Colonic mucosa (tissue), 4 donors: ENCODE data around the gene GTPBP1. TPM values are rescaled to one million over a fixed set of nuclear protein-coding genes. Genes with fewer than 3 reads are reported as not detected.

Experiments used
- DNase-seq: peaks from one replicate; pipeline ENCODE4 v3.0.0-alpha.2; 2020
- H3K27ac ChIP-seq: fragments of 200-600 bp; one replicate; pipeline ENCODE4 v1.8.0; 2021
- H3K27me3 ChIP-seq: fragments of 200-600 bp; one replicate; pipeline ENCODE4 v1.8.0; 2021
- H3K36me3 ChIP-seq: fragments of 200-600 bp; one replicate; pipeline ENCODE4 v1.8.0; 2021
- H3K4me1 ChIP-seq: fragments of 200-600 bp; one replicate; pipeline ENCODE4 v1.8.0; 2021; ENCODE audit warnings: mild to moderate bottlenecking
- H3K4me3 ChIP-seq: fragments of 200-600 bp; one replicate; pipeline ENCODE4 v1.8.0; 2021
- H3K9ac ChIP-seq, 2 donors: one replicate each; pipeline ENCODE4 v1.7.0; 2013; ENCODE audit warnings: control low read depth in 2 of 2, low read depth in 2 of 2, low read length in 2 of 2
- H3K9me3 ChIP-seq: fragments of 200-600 bp; one replicate; pipeline ENCODE4 v1.8.0; 2021
- intact Hi-C: fragments of 100-400 bp; cut with DNase I; formaldehyde crosslinking; loops from one replicate; pipeline ENCODE4 v1.14.1; 2022
- total RNA-seq, 2 donors: library from RNA; stranded (reverse); fragmentation: NEBNext Ultra II Directional in 1 of 2; extraction: Animal tissue kit (Norgen Biotek cat#: 25700) in 1 of 2; gene quantifications; one replicate each; pipeline ENCODE4 v1.2.1, GENCODE V29; 2021
- TF ChIP-seq, protein P1 (sequence below): fragments of 200-600 bp; IDR thresholded peaks from one replicate; pipeline ENCODE4 v1.8.0; 2022; ENCODE audit warnings: antibody characterized with exemption, mild to moderate bottlenecking
- donor health status: healthy.
- donor health status: DM: no; HTN: no; CAD: no.
- donor health status: DM: no; HTN: no; CAD: no.

Gene GTPBP1
- total RNA-seq, 2 donors from 2014 or later = 64.6 to 65.6 TPM

DNA sequence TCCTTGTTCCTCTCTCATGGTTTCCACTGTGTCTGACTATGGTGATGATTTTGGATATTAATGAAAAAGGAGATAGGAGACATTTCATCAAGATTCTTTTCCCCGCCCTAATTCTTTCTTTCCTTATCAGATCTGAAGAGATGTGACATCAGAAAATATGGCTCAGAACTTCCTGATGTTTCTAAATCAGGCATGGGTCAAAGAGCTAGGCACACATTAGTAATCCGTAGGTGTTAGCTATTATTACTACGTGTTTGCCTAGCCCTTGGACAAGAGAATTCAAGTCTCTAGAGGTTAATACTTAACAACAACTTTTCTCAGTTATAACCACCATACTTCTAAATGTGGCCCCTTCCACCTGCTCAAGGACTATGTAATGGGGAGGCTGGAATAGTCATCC lies 10.8 kb upstream of the GTPBP1 start:
- H3K4me1 ChIP-seq = peaks cover 17% of the 10 kb centered on the region
- intact Hi-C loops = no loop called here
- no peaks in the 10 kb centered on the region for H3K9me3 ChIP-seq
- TF ChIP-seq, protein P1, sequence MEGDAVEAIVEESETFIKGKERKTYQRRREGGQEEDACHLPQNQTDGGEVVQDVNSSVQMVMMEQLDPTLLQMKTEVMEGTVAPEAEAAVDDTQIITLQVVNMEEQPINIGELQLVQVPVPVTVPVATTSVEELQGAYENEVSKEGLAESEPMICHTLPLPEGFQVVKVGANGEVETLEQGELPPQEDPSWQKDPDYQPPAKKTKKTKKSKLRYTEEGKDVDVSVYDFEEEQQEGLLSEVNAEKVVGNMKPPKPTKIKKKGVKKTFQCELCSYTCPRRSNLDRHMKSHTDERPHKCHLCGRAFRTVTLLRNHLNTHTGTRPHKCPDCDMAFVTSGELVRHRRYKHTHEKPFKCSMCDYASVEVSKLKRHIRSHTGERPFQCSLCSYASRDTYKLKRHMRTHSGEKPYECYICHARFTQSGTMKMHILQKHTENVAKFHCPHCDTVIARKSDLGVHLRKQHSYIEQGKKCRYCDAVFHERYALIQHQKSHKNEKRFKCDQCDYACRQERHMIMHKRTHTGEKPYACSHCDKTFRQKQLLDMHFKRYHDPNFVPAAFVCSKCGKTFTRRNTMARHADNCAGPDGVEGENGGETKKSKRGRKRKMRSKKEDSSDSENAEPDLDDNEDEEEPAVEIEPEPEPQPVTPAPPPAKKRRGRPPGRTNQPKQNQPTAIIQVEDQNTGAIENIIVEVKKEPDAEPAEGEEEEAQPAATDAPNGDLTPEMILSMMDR = no peak
- no peaks in the 10 kb centered on the region for H3K36me3 ChIP-seq
- no peaks in the 10 kb centered on the region for H3K27me3 ChIP-seq
- no peak overlapping the region for H3K9ac ChIP-seq
- DNase-seq = no peak
- H3K4me3 ChIP-seq = no peak overlapping the region
- peak overlapping the region; percentile 87 for H3K27ac ChIP-seq

DNA sequence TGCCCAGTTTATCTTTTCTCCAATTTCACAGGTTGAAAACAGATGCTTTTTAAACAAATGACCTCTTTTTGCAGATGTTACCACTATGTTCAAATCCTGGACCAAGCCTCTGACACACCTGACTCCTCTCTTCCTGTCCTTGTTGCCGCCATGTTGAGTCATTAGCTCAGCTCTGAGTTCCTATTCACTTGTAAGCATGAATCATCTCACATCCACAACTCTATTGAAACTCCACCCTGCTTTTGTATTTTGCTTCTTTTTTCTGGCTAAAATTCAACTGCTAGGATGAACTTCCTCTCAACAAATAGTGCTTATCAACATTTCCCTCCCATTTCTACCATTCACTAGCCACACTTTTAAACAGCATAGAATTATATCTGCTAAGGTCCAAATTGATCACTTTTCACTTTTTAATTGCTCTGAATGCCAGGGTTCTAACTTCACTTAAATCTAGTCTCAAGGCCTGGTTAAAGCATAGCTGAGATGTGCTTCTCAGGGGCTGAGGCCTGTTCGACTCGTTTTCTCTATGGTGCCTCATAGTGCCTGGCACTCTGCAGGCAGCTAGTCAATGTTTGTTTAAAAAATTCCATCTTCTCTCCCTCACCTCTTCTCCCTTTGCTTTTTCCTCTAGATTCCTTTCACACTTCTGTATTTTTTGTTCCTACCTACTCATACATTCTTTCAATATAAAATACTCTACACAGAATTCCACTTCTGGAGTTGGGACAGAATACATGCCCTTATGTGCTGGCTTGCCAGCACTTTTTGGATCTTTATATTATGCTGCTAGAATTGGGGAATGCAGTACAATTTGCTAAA lies 8.9 kb upstream of the GTPBP1 start:
- Histone ChIP-seq H3K27ac (peak overlapping the region; percentile 87), H3K36me3 (no peaks in the 10 kb centered on the region), H3K4me1 (peaks cover 12% of the 10 kb centered on the region), H3K9me3 (no peaks in the 10 kb centered on the region), H3K27me3 (no peaks in the 10 kb centered on the region), H3K4me3 (peak overlapping the region; percentile 70), H3K9ac (peak overlapping the region in 1 of 2 donors; percentile 58)
- intact Hi-C loops = no loop called here
- TF ChIP-seq, protein P1 = no peak
- no peak for DNase-seq

DNA sequence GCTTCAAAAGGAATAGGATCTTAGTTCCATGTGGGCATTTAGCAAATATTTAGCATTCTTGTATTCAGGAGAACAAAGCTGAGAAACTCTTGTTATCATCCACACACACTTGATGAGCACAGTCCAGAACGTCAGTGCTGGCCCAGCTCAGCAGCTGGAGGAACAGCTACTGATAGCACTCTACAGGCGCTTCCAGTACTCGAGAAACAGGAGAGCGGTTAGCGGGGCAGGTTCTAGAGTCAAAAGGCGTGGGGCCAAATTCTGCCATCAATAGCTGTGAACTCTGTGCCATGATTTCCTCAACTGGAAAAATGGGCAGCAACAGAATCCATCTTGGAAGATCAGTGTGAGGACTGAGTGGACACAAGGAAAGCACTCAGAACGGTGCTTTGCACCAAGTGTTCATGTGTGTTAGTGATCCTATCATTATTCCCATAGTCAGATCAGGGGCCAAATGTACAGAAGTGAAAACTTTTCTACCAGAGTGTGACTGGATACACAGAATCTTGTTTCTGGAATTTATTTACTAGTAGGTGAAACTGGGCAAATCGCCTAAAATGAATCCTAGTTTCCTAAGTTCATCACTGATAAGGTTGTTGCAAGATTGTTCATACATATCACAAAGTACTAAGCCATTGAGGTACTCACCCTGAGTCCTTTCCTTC lies 8.2 kb upstream of the GTPBP1 start:
- peak overlapping the region; percentile 70 for H3K4me3 ChIP-seq
- no peaks in the 10 kb centered on the region for H3K27me3 ChIP-seq
- H3K36me3 ChIP-seq = no peaks in the 10 kb centered on the region
- H3K9me3 ChIP-seq = no peaks in the 10 kb centered on the region
- TF ChIP-seq, protein P1 = no peak
- H3K27ac ChIP-seq = peak overlapping the region; percentile 87
- peaks cover 12% of the 10 kb centered on the region for H3K4me1 ChIP-seq
- intact Hi-C loops = no loop called here
- peak; percentile 42 for DNase-seq
- peak overlapping the region in 1 of 2 donors; percentile 29 for H3K9ac ChIP-seq

DNA sequence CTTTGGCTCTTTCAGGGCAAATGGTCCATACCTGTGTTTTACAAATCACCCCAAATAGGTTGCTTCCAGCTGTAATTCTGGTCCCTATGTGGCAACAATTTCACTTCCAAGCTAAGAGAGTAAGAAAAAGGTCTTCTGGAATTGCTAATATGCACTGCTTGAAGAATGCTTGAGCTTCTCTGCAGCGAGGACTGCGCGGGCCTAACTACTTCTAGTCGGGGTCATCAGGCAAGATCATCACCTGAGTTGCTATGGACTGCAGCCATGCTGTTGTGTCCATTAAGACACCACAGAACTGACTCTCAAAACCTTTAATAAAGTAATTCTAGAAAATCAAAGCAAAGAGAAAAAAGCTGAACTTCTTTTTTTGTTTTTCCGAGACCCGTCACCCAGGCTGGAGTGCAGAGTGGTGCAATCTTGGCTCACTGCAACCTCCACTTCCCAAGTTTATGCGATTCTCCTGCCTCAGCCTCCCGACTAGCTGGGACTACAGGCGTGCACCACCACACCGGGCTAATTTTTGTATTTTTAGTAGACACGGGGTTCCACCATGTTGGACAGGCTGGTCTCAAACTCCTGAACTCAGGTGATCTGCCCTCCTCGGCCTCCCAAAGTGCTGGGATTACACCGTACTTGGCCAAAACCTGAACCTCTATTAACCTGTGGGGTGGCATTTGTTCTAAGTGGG lies 7.2 kb upstream of the GTPBP1 start:
- H3K27me3 ChIP-seq = no peaks in the 10 kb centered on the region
- H3K36me3 ChIP-seq = no peaks in the 10 kb centered on the region
- no peak for DNase-seq
- TF ChIP-seq, protein P1 = no peak
- intact Hi-C loops = no loop called here
- peak overlapping the region in 1 of 2 donors; percentile 92 for H3K9ac ChIP-seq
- H3K4me3 ChIP-seq = peak overlapping the region; percentile 70
- H3K9me3 ChIP-seq = no peaks in the 10 kb centered on the region
- H3K27ac ChIP-seq = peak overlapping the region; percentile 95
- H3K4me1 ChIP-seq = peaks cover 12% of the 10 kb centered on the region

DNA sequence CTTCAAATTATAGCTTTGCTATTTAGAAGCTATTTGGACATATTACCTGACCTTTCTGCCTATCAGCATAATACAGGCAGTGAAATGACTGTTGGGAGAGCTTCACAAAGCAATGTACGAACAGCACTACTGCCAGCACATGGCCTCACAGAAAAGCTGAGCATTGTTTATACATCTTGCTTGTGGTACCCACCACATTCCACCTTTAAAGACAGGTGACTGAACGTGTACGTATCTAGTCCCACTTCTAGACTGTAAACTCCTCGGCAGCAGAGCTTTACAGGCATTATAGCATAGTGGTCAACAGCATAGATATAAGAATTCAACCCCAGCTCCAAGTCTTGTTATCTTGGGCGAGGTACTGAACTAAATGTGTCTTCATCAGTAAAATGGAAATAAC lies 6.6 kb upstream of the GTPBP1 start:
- DNase-seq = no peak
- H3K9ac ChIP-seq = peak overlapping the region; percentile 86 to 92
- intact Hi-C loops = no loop called here
- peak overlapping the region; percentile 70 for H3K4me3 ChIP-seq
- H3K27ac ChIP-seq = peak overlapping the region; percentile 95
- H3K27me3 ChIP-seq = no peaks in the 10 kb centered on the region
- TF ChIP-seq, protein P1 = no peak
- H3K4me1 ChIP-seq = peaks cover 12% of the 10 kb centered on the region
- H3K9me3 ChIP-seq = no peaks in the 10 kb centered on the region
- no peaks in the 10 kb centered on the region for H3K36me3 ChIP-seq
